GM06990 (cell line): ENCODE measurements around the gene RBM12.

ENCODE experiments used
- DNase-seq: peaks from one replicate; pipeline ENCODE4 v3.0.0-alpha.2; 2011; ENCODE audit not compliant: insufficient read length; ENCODE audit errors: extremely low read depth
- H3K27me3 ChIP-seq: replicated peaks from 2 replicates; pipeline ENCODE4 v1.6.0; 2011; ENCODE audit warnings: low read length; ENCODE audit not compliant: control insufficient read depth, insufficient read depth
- H3K36me3 ChIP-seq: 2 replicates; pipeline ENCODE4 v1.5.1; 2011; ENCODE audit warnings: low read length; ENCODE audit not compliant: control insufficient read depth, insufficient read depth
- H3K4me3 ChIP-seq: replicated peaks from 2 replicates; pipeline ENCODE4 v1.5.1; 2011; ENCODE audit warnings: low read depth, mild to moderate bottlenecking, control low read depth, low read length
- CTCF ChIP-seq: IDR thresholded peaks from 2 replicates; pipeline ENCODE4 v1.5.1; 2011; ENCODE audit warnings: low read length, control low read depth, mild to moderate bottlenecking, inconsistent platforms; ENCODE audit not compliant: insufficient read depth, poor library complexity, severe bottlenecking

Gene RBM12

DNA sequence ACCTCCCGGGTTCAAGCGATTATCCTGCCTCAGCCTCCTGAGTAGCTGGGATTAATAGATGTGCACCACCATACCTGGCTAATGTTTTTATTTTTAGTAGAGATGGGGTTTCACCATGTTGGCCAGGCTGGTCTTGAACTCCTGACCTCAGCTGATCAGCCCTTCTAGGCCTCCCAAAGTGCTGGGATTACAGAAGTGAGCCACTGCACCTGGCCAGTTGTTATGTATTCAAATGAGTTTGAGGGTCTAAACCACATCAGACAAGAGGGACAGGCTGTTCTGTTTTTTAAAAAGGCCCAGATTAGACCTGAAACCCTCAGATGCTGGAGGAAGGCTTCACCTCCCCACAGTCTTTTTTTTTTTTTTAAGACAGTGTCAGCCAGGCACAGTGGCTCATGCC, 53.2 kb downstream of the RBM12 start:
- no peak for TF ChIP-seq CTCF
- Histone ChIP-seq H3K36me3 (no peaks in the 10 kb centered on the region), H3K27me3 (no peaks in the 10 kb centered on the region), H3K4me3 (no peak overlapping the region)
- peak; percentile 78 for DNase-seq

GRCh38 chr20:35610833-35611427, 53.8 kb downstream of the RBM12 start:
- H3K4me3 ChIP-seq: no peak overlapping the region
- DNase-seq: no peak
- H3K36me3 ChIP-seq: no peaks in the 10 kb centered on the region
- no peak for TF ChIP-seq CTCF
- no peaks in the 10 kb centered on the region for H3K27me3 ChIP-seq

- no peak for DNase-seq
- H3K27me3 ChIP-seq: no peaks in the 10 kb centered on the region
- no peak overlapping the region for H3K4me3 ChIP-seq
- no peaks in the 10 kb centered on the region for H3K36me3 ChIP-seq
- TF ChIP-seq CTCF: no peak
Measured at GRCh38 chr20:35607003-35607735, 57.5 kb downstream of the RBM12 start.

DNA sequence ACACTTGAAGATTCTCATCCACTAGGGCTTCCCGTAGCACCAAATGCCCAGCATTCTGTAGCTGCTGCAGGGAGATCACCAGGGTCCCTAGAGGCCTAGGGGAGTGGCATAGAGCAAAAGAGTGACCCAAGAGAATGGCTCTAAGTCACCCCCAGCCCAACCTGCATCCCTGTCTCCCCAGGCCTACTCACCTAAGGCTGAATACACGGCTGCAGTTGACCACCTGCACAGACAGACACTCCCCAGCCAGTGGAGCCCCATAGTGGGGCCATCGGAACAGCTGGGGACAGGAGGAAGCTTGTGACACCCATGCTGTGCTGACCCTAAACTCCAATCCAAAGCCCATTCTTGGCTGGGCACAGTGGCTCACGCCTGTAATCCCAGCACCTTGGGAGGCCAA, 58.6 kb downstream of the RBM12 start:
- no peak for DNase-seq
- no peak for TF ChIP-seq CTCF
- H3K36me3 ChIP-seq: no peaks in the 10 kb centered on the region
- H3K4me3 ChIP-seq: no peak overlapping the region
- no peaks in the 10 kb centered on the region for H3K27me3 ChIP-seq

DNA sequence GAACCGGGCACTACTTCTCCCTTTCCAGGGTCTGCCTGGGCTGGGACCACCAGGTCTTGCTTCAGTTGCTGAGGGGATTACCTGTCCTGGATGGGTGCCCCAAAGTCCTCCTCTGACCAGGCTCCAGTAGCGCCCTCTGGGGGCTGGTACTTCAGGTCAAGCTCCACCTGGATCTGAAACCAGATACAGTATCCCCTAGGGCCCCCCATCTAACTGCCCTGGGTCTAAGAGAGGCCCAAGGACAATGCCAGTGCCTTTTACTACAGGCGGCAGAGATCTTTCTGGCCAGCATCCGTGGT, 60.3 kb downstream of the RBM12 start:
- no peak for DNase-seq
- TF ChIP-seq CTCF: peak; percentile 59
- Histone ChIP-seq H3K27me3 (peaks cover 1% of the 10 kb centered on the region), H3K36me3 (no peaks in the 10 kb centered on the region), H3K4me3 (no peak overlapping the region)
